Liver (tissue), 9 donors: ENCODE measurements around the gene SLC17A9. TPM values are rescaled to one million over a fixed set of nuclear protein-coding genes. Genes with fewer than 3 reads are reported as not detected.

ENCODE experiments used
- DNase-seq: peaks from one replicate; pipeline ENCODE4 v3.0.0-alpha.2; 2017; ENCODE audit warnings: low spot score
- H3K27ac ChIP-seq, 2 donors: one replicate each; pipeline ENCODE4 v1.7.0; 2013; ENCODE audit warnings: inconsistent platforms in 2 of 2, low read length in 2 of 2, control low read depth in 1 of 2, low read depth in 1 of 2, mild to moderate bottlenecking in 1 of 2
- H3K27me3 ChIP-seq, 4 donors: one replicate each; pipeline versions ENCODE4 v1.6.1 to v1.7.0; 2013; ENCODE audit warnings: low read length in 3 of 4, inconsistent platforms in 1 of 4, mild to moderate bottlenecking in 1 of 4, moderate library complexity in 1 of 4; ENCODE audit not compliant: control insufficient read depth in 4 of 4, insufficient read depth in 4 of 4
- H3K36me3 ChIP-seq, 4 donors: one replicate each; pipeline versions ENCODE4 v1.6.1 to v1.7.0; 2013; ENCODE audit warnings: low read length in 3 of 4, mild to moderate bottlenecking in 3 of 4, low read depth in 1 of 4, moderate library complexity in 1 of 4; ENCODE audit not compliant: control insufficient read depth in 4 of 4, insufficient read depth in 3 of 4
- H3K4me1 ChIP-seq, 4 donors: one replicate each; pipeline versions ENCODE4 v1.6.1 to v1.7.0; 2013; ENCODE audit warnings: low read length in 3 of 4, mild to moderate bottlenecking in 3 of 4, moderate library complexity in 1 of 4; ENCODE audit not compliant: control insufficient read depth in 4 of 4, insufficient read depth in 4 of 4
- H3K4me3 ChIP-seq, 3 donors: one replicate each; pipeline versions ENCODE4 v1.6.1 to v1.7.0; 2013; ENCODE audit warnings: low read length in 3 of 3, control low read depth in 1 of 3, low read depth in 1 of 3, mild to moderate bottlenecking in 1 of 3
- H3K9ac ChIP-seq, 2 donors: one replicate each; pipeline ENCODE4 v1.7.0; 2013; ENCODE audit warnings: low read length in 2 of 2, mild to moderate bottlenecking in 2 of 2, moderate library complexity in 2 of 2, control low read depth in 1 of 2, low read depth in 1 of 2
- H3K9me3 ChIP-seq, 4 donors: one replicate each; pipeline versions ENCODE4 v1.6.1 to v1.7.0; 2013; ENCODE audit warnings: low read length in 3 of 4; ENCODE audit not compliant: control insufficient read depth in 4 of 4
- EGR1 ChIP-seq, 2 donors: IDR thresholded peaks; 2 replicates each; pipeline ENCODE4 v1.6.1; 2016 to 2018; ENCODE audit warnings: antibody characterized with exemption in 2 of 2, low read depth in 2 of 2
- FOXA2 ChIP-seq: IDR thresholded peaks from 2 replicates; pipeline ENCODE4 v1.6.1; 2016; ENCODE audit warnings: antibody characterized with exemption
- GABPA ChIP-seq, 2 donors: IDR thresholded peaks in 1 of 2; conservative IDR thresholded peaks in 1 of 2; 2 replicates each; pipeline ENCODE4 v1.6.1; 2016; ENCODE audit warnings: antibody characterized with exemption in 2 of 2, mild to moderate bottlenecking in 1 of 2, moderate library complexity in 1 of 2
- HNF4A ChIP-seq, 2 donors: conservative IDR thresholded peaks; 2 replicates each; pipeline ENCODE4 v1.6.1; 2016; ENCODE audit warnings: antibody characterized with exemption in 2 of 2, mild to moderate bottlenecking in 2 of 2
- HNF4G ChIP-seq: IDR thresholded peaks from 2 replicates; pipeline ENCODE4 v1.6.1; 2016; ENCODE audit warnings: antibody characterized with exemption
- JUND ChIP-seq, 2 donors: IDR thresholded peaks; 2 replicates each; pipeline ENCODE4 v1.6.1; 2016; ENCODE audit warnings: antibody characterized with exemption in 2 of 2
- NR2F2 ChIP-seq: IDR thresholded peaks from 2 replicates; pipeline ENCODE4 v1.6.1; 2016; ENCODE audit warnings: antibody characterized with exemption
- RAD21 ChIP-seq, 2 donors: IDR thresholded peaks; 2 replicates each; pipeline ENCODE4 v1.6.1; 2016; ENCODE audit warnings: antibody characterized with exemption in 2 of 2, mild to moderate bottlenecking in 2 of 2
- RXRA ChIP-seq, 2 donors: IDR thresholded peaks; 2 replicates each; pipeline ENCODE4 v1.6.1; 2017 to 2018; ENCODE audit warnings: antibody characterized with exemption in 2 of 2, mild to moderate bottlenecking in 1 of 2
- SP1 ChIP-seq: IDR thresholded peaks from 2 replicates; pipeline ENCODE4 v1.6.1; 2018; ENCODE audit warnings: antibody characterized with exemption, mild to moderate bottlenecking
- TAF1 ChIP-seq: conservative IDR thresholded peaks from 2 replicates; pipeline ENCODE4 v1.6.1; 2016; ENCODE audit warnings: antibody characterized with exemption, mild to moderate bottlenecking
- YY1 ChIP-seq: IDR thresholded peaks from 2 replicates; pipeline ENCODE4 v1.6.1; 2016; ENCODE audit warnings: antibody characterized with exemption, mild to moderate bottlenecking
- WGBS: extraction: QIAGEN DNeasy Blood & Tissue Kit; methylation state at CpG from one replicate; pipeline ENCODE4 v1.1.7; 2013; 5-methylcytosine and 5-hydroxymethylcytosine counted together
- polyA plus RNA-seq, 2 donors: library from polyadenylated mRNA; stranded (reverse) in 1 of 2; unstranded in 1 of 2; fragments of 200-250 nt in 1 of 2; fragments of >200 nt in 1 of 2; fragmentation: Nextera tagmentation in 1 of 2; extraction: Ambion mirVana in 1 of 2; gene quantifications; one replicate each; pipeline versions ENCODE4 v1.2.1 to v1.2.3, GENCODE V29; 2013 to 2015
- total RNA-seq, 2 donors: library from RNA; depleted of rRNA; stranded (reverse); fragments of >200 nt; gene quantifications; one replicate each; pipeline ENCODE4 v1.2.3, GENCODE V29; 2014
- TF ChIP-seq, protein P1 (sequence below): fragments of 150-350 bp; IDR thresholded peaks from 2 replicates; pipeline ENCODE4 v1.5.1; 2017; ENCODE audit warnings: improper control_type of control experiment, low read depth, low read length; ENCODE audit not compliant: missing input control
- TF ChIP-seq, protein P2 (sequence below): IDR thresholded peaks from 2 replicates; pipeline ENCODE4 v1.6.1; 2016; ENCODE audit warnings: antibody characterized with exemption, mild to moderate bottlenecking
- TF ChIP-seq, protein P3 (sequence below): IDR thresholded peaks from 2 replicates; pipeline ENCODE4 v1.6.1; 2016; ENCODE audit warnings: antibody characterized with exemption
- TF ChIP-seq, protein P4 (sequence below): IDR thresholded peaks from 2 replicates; pipeline ENCODE4 v1.6.1; 2016; ENCODE audit warnings: antibody characterized with exemption
- TF ChIP-seq, protein P5 (sequence below): IDR thresholded peaks from 2 replicates; pipeline ENCODE4 v1.6.1; 2016; ENCODE audit warnings: antibody characterized with exemption
- donor health status: healthy.
- donor health status: healthy.
- donor health status: healthy.
- donor health status: healthy.
- donor health status: healthy.

Gene SLC17A9
- total and polyA plus RNA-seq, 4 donors, result 16.0 to 138 (median 64.6) TPM

DNA sequence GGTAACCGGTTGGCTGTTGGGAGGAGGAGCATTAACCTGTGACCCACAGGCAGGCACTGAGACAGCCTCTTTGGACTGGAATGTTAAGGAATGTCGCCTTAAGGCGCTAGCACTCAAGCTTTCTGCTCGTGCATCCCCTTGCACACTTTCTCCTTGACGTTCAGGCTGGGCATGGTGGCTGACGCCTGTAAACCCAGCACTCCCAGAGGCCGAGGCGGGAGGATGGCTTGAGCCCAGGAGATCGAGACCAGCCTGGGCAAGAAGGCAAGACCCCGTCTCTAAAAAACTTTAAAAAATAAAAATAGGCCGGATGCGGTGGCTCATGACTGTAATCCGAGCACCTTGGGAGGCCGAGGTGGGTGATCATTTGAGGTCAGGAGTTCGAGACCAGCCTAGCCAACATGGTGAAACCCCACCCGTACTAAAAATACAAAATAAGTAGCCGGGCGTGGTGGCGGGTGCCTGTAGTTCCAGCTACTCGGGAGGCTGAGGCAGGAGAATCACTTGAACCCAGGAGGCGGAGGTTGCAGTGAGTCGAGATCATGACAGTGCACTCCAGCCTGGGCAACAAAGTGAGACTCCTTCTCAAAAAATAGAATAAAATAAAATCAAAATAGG, 16.4 kb upstream of the SLC17A9 start:
- DNase-seq, result no peak
- TF ChIP-seq, protein P1, sequence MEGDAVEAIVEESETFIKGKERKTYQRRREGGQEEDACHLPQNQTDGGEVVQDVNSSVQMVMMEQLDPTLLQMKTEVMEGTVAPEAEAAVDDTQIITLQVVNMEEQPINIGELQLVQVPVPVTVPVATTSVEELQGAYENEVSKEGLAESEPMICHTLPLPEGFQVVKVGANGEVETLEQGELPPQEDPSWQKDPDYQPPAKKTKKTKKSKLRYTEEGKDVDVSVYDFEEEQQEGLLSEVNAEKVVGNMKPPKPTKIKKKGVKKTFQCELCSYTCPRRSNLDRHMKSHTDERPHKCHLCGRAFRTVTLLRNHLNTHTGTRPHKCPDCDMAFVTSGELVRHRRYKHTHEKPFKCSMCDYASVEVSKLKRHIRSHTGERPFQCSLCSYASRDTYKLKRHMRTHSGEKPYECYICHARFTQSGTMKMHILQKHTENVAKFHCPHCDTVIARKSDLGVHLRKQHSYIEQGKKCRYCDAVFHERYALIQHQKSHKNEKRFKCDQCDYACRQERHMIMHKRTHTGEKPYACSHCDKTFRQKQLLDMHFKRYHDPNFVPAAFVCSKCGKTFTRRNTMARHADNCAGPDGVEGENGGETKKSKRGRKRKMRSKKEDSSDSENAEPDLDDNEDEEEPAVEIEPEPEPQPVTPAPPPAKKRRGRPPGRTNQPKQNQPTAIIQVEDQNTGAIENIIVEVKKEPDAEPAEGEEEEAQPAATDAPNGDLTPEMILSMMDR, result no peak
- TF ChIP-seq RAD21 (IDR thresholded peaks at IDR 0.05) (no peak), RXRA (IDR thresholded peaks at IDR 0.05) (no peak), NR2F2 (no peak), SP1 (no peak), HNF4G (no peak), GABPA (IDR thresholded peaks at IDR 0.05 in 1 of 2, conservative IDR thresholded peaks at IDR 0.05 in 1 of 2) (no peak), EGR1 (IDR thresholded peaks at IDR 0.05; ENCODE audit: low read depth in 2 of 2) (no peak), FOXA2 (no peak), TAF1 (no peak), JUND (IDR thresholded peaks at IDR 0.05) (no peak)
- TF ChIP-seq, protein P2, sequence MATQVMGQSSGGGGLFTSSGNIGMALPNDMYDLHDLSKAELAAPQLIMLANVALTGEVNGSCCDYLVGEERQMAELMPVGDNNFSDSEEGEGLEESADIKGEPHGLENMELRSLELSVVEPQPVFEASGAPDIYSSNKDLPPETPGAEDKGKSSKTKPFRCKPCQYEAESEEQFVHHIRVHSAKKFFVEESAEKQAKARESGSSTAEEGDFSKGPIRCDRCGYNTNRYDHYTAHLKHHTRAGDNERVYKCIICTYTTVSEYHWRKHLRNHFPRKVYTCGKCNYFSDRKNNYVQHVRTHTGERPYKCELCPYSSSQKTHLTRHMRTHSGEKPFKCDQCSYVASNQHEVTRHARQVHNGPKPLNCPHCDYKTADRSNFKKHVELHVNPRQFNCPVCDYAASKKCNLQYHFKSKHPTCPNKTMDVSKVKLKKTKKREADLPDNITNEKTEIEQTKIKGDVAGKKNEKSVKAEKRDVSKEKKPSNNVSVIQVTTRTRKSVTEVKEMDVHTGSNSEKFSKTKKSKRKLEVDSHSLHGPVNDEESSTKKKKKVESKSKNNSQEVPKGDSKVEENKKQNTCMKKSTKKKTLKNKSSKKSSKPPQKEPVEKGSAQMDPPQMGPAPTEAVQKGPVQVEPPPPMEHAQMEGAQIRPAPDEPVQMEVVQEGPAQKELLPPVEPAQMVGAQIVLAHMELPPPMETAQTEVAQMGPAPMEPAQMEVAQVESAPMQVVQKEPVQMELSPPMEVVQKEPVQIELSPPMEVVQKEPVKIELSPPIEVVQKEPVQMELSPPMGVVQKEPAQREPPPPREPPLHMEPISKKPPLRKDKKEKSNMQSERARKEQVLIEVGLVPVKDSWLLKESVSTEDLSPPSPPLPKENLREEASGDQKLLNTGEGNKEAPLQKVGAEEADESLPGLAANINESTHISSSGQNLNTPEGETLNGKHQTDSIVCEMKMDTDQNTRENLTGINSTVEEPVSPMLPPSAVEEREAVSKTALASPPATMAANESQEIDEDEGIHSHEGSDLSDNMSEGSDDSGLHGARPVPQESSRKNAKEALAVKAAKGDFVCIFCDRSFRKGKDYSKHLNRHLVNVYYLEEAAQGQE, result no peak
- TF ChIP-seq, protein P3, sequence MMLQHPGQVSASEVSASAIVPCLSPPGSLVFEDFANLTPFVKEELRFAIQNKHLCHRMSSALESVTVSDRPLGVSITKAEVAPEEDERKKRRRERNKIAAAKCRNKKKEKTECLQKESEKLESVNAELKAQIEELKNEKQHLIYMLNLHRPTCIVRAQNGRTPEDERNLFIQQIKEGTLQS, result no peak
- TF ChIP-seq, protein P4, sequence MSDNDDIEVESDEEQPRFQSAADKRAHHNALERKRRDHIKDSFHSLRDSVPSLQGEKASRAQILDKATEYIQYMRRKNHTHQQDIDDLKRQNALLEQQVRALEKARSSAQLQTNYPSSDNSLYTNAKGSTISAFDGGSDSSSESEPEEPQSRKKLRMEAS, result no peak
- no peak overlapping the region for H3K27ac ChIP-seq
- no peak overlapping the region for H3K9ac ChIP-seq
- no peaks in the 10 kb centered on the region for H3K9me3 ChIP-seq
- peaks cover 5 to 41% (median 32%) of the 10 kb centered on the region in 4 donors for H3K4me1 ChIP-seq
- 94% methylated on average over 22 of the region's 22 CpGs for WGBS
- no peaks in the 10 kb centered on the region for H3K27me3 ChIP-seq
- H3K4me3 ChIP-seq, result no peak overlapping the region
- H3K36me3 ChIP-seq, result peaks cover 0 to 3% (median 1%) of the 10 kb centered on the region in 4 donors

DNA sequence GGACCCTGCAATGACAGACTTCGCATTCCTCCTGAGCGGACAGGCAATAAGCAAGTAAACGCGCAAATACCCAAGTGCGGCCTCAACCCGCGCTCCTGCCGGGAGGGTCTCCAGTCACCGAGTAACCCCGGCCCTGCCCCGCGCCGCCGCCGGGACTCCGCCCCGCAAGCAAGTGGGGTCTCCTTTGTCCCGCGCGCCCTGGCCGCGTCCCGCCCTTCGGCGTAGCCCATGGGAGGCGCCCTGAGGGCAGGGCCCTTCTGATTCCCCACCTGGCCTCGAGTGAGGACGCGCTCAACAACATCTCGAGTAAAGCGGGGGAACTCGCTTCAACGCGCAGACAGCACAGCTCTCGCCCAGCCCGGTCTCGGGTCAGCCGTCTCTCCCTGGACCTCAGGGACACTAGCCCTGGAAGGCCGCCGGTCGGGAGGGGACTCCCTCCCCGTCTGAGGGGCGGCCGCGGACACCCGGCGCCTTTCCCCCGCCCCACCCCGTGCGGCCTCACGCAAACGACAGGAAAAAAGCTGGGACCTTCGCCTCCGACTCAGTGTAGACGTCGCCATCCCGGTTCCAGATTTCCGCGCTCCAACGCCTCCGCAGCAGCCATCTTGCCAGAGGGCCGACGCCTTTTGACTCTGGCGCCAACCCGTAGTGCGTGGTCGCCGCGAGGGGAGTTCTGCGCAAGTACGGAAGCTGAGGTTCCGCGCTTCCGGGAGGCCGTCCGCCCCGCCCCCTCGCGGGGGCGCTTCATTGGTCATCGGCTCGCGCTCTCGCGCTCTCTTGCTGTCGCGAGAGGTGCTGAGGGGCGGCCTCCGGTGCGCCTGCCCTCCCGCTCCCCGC, 15.0 kb upstream of the SLC17A9 start:
- Histone ChIP-seq H3K4me3 (peak overlapping the region; percentile 96 to 98 (median 97)), H3K27ac (peak overlapping the region; percentile 92 to 95), H3K27me3 (no peaks in the 10 kb centered on the region), H3K4me1 (peaks cover 3 to 37% (median 26%) of the 10 kb centered on the region in 4 donors), H3K36me3 (peaks cover 4 to 8% (median 5%) of the 10 kb centered on the region in 4 donors), H3K9ac (peak overlapping the region; percentile 42 to 89), H3K9me3 (no peaks in the 10 kb centered on the region)
- peak; percentile 97 for DNase-seq
- WGBS, result under 1% methylated on average over 92 of the region's 92 CpGs
- peak in 1 of 2 donors; percentile 21 for TF ChIP-seq RAD21 (IDR thresholded peaks at IDR 0.05)
- peak; percentile 99 for TF ChIP-seq YY1
- TF ChIP-seq, protein P2, result peak; percentile 47
- TF ChIP-seq, protein P5, sequence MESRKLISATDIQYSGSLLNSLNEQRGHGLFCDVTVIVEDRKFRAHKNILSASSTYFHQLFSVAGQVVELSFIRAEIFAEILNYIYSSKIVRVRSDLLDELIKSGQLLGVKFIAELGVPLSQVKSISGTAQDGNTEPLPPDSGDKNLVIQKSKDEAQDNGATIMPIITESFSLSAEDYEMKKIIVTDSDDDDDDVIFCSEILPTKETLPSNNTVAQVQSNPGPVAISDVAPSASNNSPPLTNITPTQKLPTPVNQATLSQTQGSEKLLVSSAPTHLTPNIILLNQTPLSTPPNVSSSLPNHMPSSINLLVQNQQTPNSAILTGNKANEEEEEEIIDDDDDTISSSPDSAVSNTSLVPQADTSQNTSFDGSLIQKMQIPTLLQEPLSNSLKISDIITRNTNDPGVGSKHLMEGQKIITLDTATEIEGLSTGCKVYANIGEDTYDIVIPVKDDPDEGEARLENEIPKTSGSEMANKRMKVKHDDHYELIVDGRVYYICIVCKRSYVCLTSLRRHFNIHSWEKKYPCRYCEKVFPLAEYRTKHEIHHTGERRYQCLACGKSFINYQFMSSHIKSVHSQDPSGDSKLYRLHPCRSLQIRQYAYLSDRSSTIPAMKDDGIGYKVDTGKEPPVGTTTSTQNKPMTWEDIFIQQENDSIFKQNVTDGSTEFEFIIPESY, result peak; percentile 98
- no peak for TF ChIP-seq JUND (IDR thresholded peaks at IDR 0.05)
- peak; percentile 90 to 96 for TF ChIP-seq EGR1 (IDR thresholded peaks at IDR 0.05; ENCODE audit: low read depth in 2 of 2)
- TF ChIP-seq SP1, result peak; percentile 64
- no peak for TF ChIP-seq HNF4A (conservative IDR thresholded peaks at IDR 0.05)
